Measurements from ENCODE around the gene COMMD8. TPM values are rescaled to one million over a fixed set of nuclear protein-coding genes. Genes with fewer than 3 reads are reported as not detected.

COMMD8 gene
- total RNA-seq, 1 experiment from 2014 or later, result 24.7 TPM

- Histone ChIP-seq H3K27me3 (no peaks in the 10 kb centered on the region), H3K36me3 (no peaks in the 10 kb centered on the region), H3K4me3 (no peak overlapping the region), H3K9me3 (no peaks in the 10 kb centered on the region)
- no peak for DNase-seq
Measured at GRCh38 chr4:47427935-47428334, 35.6 kb downstream of the COMMD8 start.

GRCh38 chr4:47425628-47426027 is 37.9 kb downstream of the COMMD8 start:
- Histone ChIP-seq H3K36me3 (no peaks in the 10 kb centered on the region), H3K9me3 (no peaks in the 10 kb centered on the region), H3K27me3 (no peaks in the 10 kb centered on the region), H3K4me3 (no peak overlapping the region)
- DNase-seq, result no peak

GRCh38 chr4:47419296-47419695 is 44.2 kb downstream of the COMMD8 start:
- Histone ChIP-seq H3K4me3 (no peak overlapping the region), H3K36me3 (no peaks in the 10 kb centered on the region), H3K9me3 (no peaks in the 10 kb centered on the region), H3K27me3 (no peaks in the 10 kb centered on the region)
- DNase-seq, result no peak

DNA sequence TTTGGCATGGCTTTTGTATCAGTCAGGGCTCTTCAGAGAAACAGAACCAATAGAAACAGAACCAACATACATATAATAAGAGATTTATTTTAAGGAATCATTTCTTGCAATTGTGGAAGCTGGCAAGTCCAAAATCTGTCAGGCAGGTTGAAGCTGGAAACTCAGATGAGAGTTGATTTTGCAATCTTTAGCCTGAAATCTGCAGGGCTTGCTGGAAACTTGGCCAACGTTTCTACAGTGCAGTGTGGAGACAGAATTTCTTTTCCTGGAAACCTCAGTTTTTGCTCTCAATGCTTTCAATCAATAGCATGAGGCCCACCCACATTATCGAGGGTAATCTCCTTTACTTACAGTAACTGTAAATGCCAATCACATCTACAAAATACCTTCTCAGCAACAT is 45.4 kb downstream of the COMMD8 start:
- H3K36me3 ChIP-seq, result no peaks in the 10 kb centered on the region
- H3K9me3 ChIP-seq, result no peaks in the 10 kb centered on the region
- no peak for DNase-seq
- no peak overlapping the region for H3K4me3 ChIP-seq
- H3K27me3 ChIP-seq, result no peaks in the 10 kb centered on the region

DNA sequence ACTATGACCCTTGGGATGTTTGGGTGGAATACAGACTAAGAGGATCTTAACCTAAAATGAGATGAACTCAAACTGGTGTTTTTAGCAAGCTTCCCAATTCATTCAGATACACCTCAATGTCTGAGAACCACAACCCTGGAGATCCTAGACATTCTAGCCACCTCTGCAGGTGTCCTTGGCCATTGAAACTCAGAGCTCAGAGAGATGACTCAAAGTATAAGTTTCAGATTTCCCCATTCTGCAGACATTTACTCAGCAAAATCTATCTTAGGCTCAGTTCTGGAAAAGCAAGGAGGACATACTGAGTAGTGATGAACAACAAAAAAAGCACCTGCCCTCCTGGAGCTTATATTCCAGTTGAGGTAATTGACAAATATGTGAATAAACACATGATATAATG is 47.8 kb downstream of the COMMD8 start:
- no peak for DNase-seq
- Histone ChIP-seq H3K27me3 (no peaks in the 10 kb centered on the region), H3K36me3 (no peaks in the 10 kb centered on the region), H3K4me3 (no peak overlapping the region), H3K9me3 (no peaks in the 10 kb centered on the region)

GRCh38 chr4:47413521-47413920 is 50.0 kb downstream of the COMMD8 start:
- H3K4me3 ChIP-seq, result no peak overlapping the region
- no peak for DNase-seq
- H3K27me3 ChIP-seq, result no peaks in the 10 kb centered on the region
- no peaks in the 10 kb centered on the region for H3K9me3 ChIP-seq
- H3K36me3 ChIP-seq, result no peaks in the 10 kb centered on the region

DNA sequence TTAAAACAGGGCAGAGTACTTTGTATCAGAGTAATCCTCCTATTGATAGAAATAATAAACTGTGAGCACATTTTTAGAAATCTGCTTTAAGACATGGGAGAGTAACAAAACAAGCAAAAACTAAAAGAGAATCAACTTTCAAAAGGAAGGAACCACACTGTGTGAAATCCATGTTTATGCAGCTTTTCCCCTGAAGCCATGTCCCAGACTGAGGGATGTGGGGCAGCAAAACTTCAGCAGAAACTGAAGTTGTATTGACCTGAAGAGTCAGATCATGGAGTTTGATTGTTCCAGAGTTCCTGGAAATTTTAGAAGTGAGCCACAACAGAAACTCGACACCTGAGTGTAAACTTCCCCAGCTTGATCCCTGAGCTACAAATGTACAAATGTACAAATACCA is 53.2 kb downstream of the COMMD8 start:
- H3K9me3 ChIP-seq, result no peaks in the 10 kb centered on the region
- no peaks in the 10 kb centered on the region for H3K27me3 ChIP-seq
- DNase-seq, result no peak
- H3K4me3 ChIP-seq, result no peak overlapping the region
- no peaks in the 10 kb centered on the region for H3K36me3 ChIP-seq

DNA sequence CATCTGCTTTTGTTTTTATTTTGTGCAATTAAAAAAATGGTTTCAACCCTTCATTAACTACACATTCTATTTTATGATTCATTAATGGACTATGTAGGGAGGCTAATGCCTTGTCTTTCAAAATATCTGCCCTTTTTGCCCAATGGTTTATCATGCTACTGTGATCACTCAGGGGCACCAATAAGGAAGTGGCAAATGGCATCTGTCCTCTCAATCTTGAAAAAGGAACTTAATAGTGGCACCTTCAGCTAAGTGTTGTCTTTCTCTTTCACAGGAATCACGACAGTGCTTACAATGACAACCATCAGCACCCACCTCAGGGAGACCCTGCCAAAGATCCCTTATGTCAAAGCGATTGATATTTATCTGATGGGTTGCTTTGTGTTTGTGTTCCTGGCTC is 57.1 kb downstream of the COMMD8 start:
- DNase-seq, result no peak
- no peaks in the 10 kb centered on the region for H3K36me3 ChIP-seq
- H3K27me3 ChIP-seq, result no peaks in the 10 kb centered on the region
- H3K9me3 ChIP-seq, result no peaks in the 10 kb centered on the region
- no peak overlapping the region for H3K4me3 ChIP-seq

Other genes with a start within 250 kb of the COMMD8 start
- 2.0 and 3.7 TPM in 2 replicates for gene ATP10D, start 21.6 kb upstream of the COMMD8 start, total RNA-seq (2014; rRNA removed; shearing (Covaris generic); ENCODE audit: low replicate concordance)